GM18498 (cell line): ENCODE results near the gene RUNX1.

Source experiments
- ATAC-seq: cut with Tn5 transposase; IDR thresholded peaks from one replicate; pipeline ENCODE4 v1.9.1; 2021; ENCODE audit warnings: mild to moderate bottlenecking, moderate library complexity; ENCODE audit not compliant: unreplicated experiment

The RUNX1 gene

GRCh38 chr21:35062016-35062415 lies 12.9 kb upstream of the RUNX1 start:
- ATAC-seq = no peak

GRCh38 chr21:35059742-35060141 lies 10.6 kb upstream of the RUNX1 start:
- ATAC-seq = no peak

GRCh38 chr21:35058058-35058457 lies 9.0 kb upstream of the RUNX1 start:
- no peak for ATAC-seq

- ATAC-seq = peak; percentile 92
These were observed 8.3 kb upstream of the RUNX1 start for GRCh38 chr21:35057428-35057827.

GRCh38 chr21:35053356-35054096 lies 4.4 kb upstream of the RUNX1 start:
- no peak for ATAC-seq

GRCh38 chr21:35052801-35053200 lies 3.7 kb upstream of the RUNX1 start:
- ATAC-seq = no peak

GRCh38 chr21:35051287-35051818 lies 2.3 kb upstream of the RUNX1 start:
- peak; percentile 27 for ATAC-seq

GRCh38 chr21:35050348-35051286 lies 1.5 kb upstream of the RUNX1 start:
- ATAC-seq = no peak

GRCh38 chr21:35048183-35048601 lies 910 bp downstream of the RUNX1 start:
- no peak for ATAC-seq

- no peak for ATAC-seq
These were observed 2.2 kb downstream of the RUNX1 start for GRCh38 chr21:35046880-35047229.

- no peak for ATAC-seq
These were observed 2.9 kb downstream of the RUNX1 start for GRCh38 chr21:35046263-35046624.

GRCh38 chr21:35045542-35046262 lies 3.4 kb downstream of the RUNX1 start:
- ATAC-seq = no peak

GRCh38 chr21:35044770-35045541 lies 4.1 kb downstream of the RUNX1 start:
- ATAC-seq = no peak

GRCh38 chr21:35044128-35044527 lies 5.0 kb downstream of the RUNX1 start:
- no peak for ATAC-seq

GRCh38 chr21:35043549-35043948 lies 5.6 kb downstream of the RUNX1 start:
- no peak for ATAC-seq

GRCh38 chr21:35042836-35043235 lies 6.3 kb downstream of the RUNX1 start:
- no peak for ATAC-seq

GRCh38 chr21:35041881-35042280 lies 7.2 kb downstream of the RUNX1 start:
- no peak for ATAC-seq

GRCh38 chr21:35041122-35041521 lies 8.0 kb downstream of the RUNX1 start:
- ATAC-seq = no peak

- ATAC-seq = no peak
These were observed 9.4 kb downstream of the RUNX1 start for GRCh38 chr21:35039595-35040289.

- no peak for ATAC-seq
These were observed 10.3 kb downstream of the RUNX1 start for GRCh38 chr21:35038772-35039319.
